ENCODE results near the gene COQ9.

GRCh38 chr16:57409065-57409464, 38.2 kb upstream of the COQ9 start:
- TF ChIP-seq CTCF (IDR thresholded peaks at IDR 0.05) (no peak), POLR2A (IDR thresholded peaks at IDR 0.05) (no peak)
